ENCODE data around the gene SPOCD1. TPM values are rescaled to one million over a fixed set of nuclear protein-coding genes. Genes with fewer than 3 reads are reported as not detected.

SPOCD1 gene
- polyA plus RNA-seq, 1 of the 3 experiments (the other 2 are of a cell fraction) = 10.7 TPM

DNA sequence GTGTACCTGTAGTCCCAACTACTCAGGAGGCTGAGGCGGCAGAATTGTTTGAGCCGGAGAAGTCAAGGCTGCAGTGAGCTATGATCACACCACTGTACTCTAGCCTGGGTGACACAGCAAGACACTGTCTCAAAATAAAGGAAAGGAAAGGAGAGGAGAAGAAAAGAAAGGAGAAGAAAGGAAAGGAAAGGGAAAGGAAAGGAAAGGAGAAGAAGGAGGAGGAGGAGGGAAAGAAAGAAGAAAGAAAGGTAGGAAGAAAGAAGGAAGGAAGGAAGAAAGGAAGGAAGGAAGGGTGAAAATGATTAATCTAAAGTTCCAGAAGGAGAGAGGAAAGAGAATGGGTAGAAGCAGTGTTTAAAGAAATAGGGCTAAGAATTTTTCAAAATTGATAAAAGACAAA is 12.2 kb downstream of the SPOCD1 start:
- no peak overlapping the region for H3K9ac ChIP-seq
- H3K36me3 ChIP-seq (replicated peaks in 1 of 2; ENCODE audit: control insufficient read depth in 1 of 2, insufficient read depth in 2 of 2, low read length in 1 of 2) = no peaks in the 10 kb centered on the region
- H3K79me2 ChIP-seq (ENCODE audit: insufficient read depth) = no peaks in the 10 kb centered on the region
- DNase-seq = no peak
- H3F3A ChIP-seq (replicated peaks; ENCODE audit: insufficient read depth) = peaks cover 22% of the 10 kb centered on the region
- TF ChIP-seq, protein P1, sequence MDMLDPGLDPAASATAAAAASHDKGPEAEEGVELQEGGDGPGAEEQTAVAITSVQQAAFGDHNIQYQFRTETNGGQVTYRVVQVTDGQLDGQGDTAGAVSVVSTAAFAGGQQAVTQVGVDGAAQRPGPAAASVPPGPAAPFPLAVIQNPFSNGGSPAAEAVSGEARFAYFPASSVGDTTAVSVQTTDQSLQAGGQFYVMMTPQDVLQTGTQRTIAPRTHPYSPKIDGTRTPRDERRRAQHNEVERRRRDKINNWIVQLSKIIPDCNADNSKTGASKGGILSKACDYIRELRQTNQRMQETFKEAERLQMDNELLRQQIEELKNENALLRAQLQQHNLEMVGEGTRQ (IDR thresholded peaks at IDR 0.05; ENCODE audit: borderline replicate concordance, low read depth, low read length) = no peak
- TF ChIP-seq YY1 (IDR thresholded peaks at IDR 0.05; ENCODE audit: low read depth) (no peak), SMC3 (IDR thresholded peaks at IDR 0.05; ENCODE audit: low read depth, low read length) (no peak), EP300 (IDR thresholded peaks at IDR 0.05; ENCODE audit: borderline replicate concordance in 1 of 2, low read depth in 1 of 2, low read length in 1 of 2) (no peak), GABPA (IDR thresholded peaks at IDR 0.05; ENCODE audit: low read depth) (no peak), GATA2 (CRISPR knock-in tag; IDR thresholded peaks at IDR 0.05) (no peak), EZH2phosphoT487 (IDR thresholded peaks at IDR 0.05; ENCODE audit: borderline replicate concordance, low read depth) (no peak)
- TF ChIP-seq, protein P2, sequence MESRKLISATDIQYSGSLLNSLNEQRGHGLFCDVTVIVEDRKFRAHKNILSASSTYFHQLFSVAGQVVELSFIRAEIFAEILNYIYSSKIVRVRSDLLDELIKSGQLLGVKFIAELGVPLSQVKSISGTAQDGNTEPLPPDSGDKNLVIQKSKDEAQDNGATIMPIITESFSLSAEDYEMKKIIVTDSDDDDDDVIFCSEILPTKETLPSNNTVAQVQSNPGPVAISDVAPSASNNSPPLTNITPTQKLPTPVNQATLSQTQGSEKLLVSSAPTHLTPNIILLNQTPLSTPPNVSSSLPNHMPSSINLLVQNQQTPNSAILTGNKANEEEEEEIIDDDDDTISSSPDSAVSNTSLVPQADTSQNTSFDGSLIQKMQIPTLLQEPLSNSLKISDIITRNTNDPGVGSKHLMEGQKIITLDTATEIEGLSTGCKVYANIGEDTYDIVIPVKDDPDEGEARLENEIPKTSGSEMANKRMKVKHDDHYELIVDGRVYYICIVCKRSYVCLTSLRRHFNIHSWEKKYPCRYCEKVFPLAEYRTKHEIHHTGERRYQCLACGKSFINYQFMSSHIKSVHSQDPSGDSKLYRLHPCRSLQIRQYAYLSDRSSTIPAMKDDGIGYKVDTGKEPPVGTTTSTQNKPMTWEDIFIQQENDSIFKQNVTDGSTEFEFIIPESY (IDR thresholded peaks at IDR 0.05; ENCODE audit: borderline replicate concordance, low read depth) = no peak
- TF ChIP-seq, protein P3, sequence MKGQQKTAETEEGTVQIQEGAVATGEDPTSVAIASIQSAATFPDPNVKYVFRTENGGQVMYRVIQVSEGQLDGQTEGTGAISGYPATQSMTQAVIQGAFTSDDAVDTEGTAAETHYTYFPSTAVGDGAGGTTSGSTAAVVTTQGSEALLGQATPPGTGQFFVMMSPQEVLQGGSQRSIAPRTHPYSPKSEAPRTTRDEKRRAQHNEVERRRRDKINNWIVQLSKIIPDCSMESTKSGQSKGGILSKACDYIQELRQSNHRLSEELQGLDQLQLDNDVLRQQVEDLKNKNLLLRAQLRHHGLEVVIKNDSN (IDR thresholded peaks at IDR 0.05; ENCODE audit: borderline replicate concordance, low read depth) = no peak
- TF ChIP-seq, protein P4, sequence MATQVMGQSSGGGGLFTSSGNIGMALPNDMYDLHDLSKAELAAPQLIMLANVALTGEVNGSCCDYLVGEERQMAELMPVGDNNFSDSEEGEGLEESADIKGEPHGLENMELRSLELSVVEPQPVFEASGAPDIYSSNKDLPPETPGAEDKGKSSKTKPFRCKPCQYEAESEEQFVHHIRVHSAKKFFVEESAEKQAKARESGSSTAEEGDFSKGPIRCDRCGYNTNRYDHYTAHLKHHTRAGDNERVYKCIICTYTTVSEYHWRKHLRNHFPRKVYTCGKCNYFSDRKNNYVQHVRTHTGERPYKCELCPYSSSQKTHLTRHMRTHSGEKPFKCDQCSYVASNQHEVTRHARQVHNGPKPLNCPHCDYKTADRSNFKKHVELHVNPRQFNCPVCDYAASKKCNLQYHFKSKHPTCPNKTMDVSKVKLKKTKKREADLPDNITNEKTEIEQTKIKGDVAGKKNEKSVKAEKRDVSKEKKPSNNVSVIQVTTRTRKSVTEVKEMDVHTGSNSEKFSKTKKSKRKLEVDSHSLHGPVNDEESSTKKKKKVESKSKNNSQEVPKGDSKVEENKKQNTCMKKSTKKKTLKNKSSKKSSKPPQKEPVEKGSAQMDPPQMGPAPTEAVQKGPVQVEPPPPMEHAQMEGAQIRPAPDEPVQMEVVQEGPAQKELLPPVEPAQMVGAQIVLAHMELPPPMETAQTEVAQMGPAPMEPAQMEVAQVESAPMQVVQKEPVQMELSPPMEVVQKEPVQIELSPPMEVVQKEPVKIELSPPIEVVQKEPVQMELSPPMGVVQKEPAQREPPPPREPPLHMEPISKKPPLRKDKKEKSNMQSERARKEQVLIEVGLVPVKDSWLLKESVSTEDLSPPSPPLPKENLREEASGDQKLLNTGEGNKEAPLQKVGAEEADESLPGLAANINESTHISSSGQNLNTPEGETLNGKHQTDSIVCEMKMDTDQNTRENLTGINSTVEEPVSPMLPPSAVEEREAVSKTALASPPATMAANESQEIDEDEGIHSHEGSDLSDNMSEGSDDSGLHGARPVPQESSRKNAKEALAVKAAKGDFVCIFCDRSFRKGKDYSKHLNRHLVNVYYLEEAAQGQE (IDR thresholded peaks at IDR 0.05; ENCODE audit: low read depth, low read length) = no peak
- H2AFZ ChIP-seq (ENCODE audit: low read depth) = no peak overlapping the region
- CTCF ChIA-PET = interaction anchor here (1.2 to 7.9 kb wide), 4 partner anchors 12 to 160 kb away, joined by 3 to 62 read pairs (median 6); partner anchors contain the start of gene SPOCD1
- POLR2A ChIA-PET = no interaction called here
- H4K20me1 ChIP-seq (ENCODE audit: insufficient read depth) = no peaks in the 10 kb centered on the region
- no peaks in the 10 kb centered on the region for H3K27me3 ChIP-seq (ENCODE audit: insufficient read depth)
- no peak overlapping the region for H3K4me3 ChIP-seq (ENCODE audit: low read depth in 2 of 2, low read length in 1 of 2)
- H3K4me2 ChIP-seq = no peak overlapping the region
- no peaks in the 10 kb centered on the region for H3K9me3 ChIP-seq
- WGBS (ENCODE audit: low lambda C conversion rate) = 92% methylated on average over 2 of the region's 2 CpGs
- H3K4me1 ChIP-seq (ENCODE audit: control insufficient read depth in 1 of 2, insufficient read depth in 2 of 2, low read depth in 1 of 2, low read length in 1 of 2) = peaks cover 0 to 7% of the 10 kb centered on the region in 2 experiments; a peak in 3 of 4 replicates
- no peaks in the 10 kb centered on the region for H3K9me2 ChIP-seq
- H3K27ac ChIP-seq (ENCODE audit: low read depth in 2 of 2, low read length in 1 of 2) = no peak overlapping the region

Measured in SK-N-SH (cell line).